Measurements from ENCODE around the gene LAPTM4A. TPM values are rescaled to one million over a fixed set of nuclear protein-coding genes. Genes with fewer than 3 reads are reported as not detected.

Gene LAPTM4A
- total and polyA plus RNA-seq, 10 of the 15 experiments (the other 5 are each of a cell fraction or from before 2014, with no cell fraction given), result 17.8 to 107 (median 45.8) TPM

GRCh38 chr2:20089715-20090464 is 38.5 kb upstream of the LAPTM4A start:
- Histone ChIP-seq H3K27me3 (replicated peaks in 1 of 2; ENCODE audit: control insufficient read depth in 2 of 2, insufficient read depth in 2 of 2, low read length in 1 of 2) (no peaks in the 10 kb centered on the region; a peak in 1 of 4 replicates), H3K9me3 (replicated peaks; ENCODE audit: control insufficient read depth, insufficient read depth, low read length) (no peaks in the 10 kb centered on the region), H3K36me3 (ENCODE audit: control insufficient read depth in 2 of 2, insufficient read depth in 2 of 2, low read length in 1 of 2) (no peaks in the 10 kb centered on the region), H3K9ac (ENCODE audit: control insufficient read depth, insufficient read depth, low read length) (no peak overlapping the region), H4K20me1 (ENCODE audit: control insufficient read depth, insufficient read depth) (no peaks in the 10 kb centered on the region), H2AFZ (ENCODE audit: control insufficient read depth, low read depth, low read length) (no peak overlapping the region), H3K4me3 (no peak overlapping the region), H3K4me2 (ENCODE audit: control insufficient read depth, insufficient read depth) (no peak overlapping the region), H3K27ac (ENCODE audit: control insufficient read depth, insufficient read depth) (no peak overlapping the region), H3K4me1 (ENCODE audit: control insufficient read depth, insufficient read depth, low read length) (no peaks in the 10 kb centered on the region), H3K79me2 (ENCODE audit: control insufficient read depth, insufficient read depth, low read length) (no peaks in the 10 kb centered on the region)
- WGBS (ENCODE audit: insufficient coverage, insufficient replicate concordance, low lambda C conversion rate, missing lambda C conversion rate), result 23% methylated on average over 9 of the region's 9 CpGs
- no TSS peak for BruUV-seq (replicated peaks)
- RAD21 ChIA-PET (ENCODE audit: unreplicated experiment), result interaction anchor here (1.5 kb wide), 1 partner anchor 74 kb away, joined by 4 read pairs; no protein-coding TSS in a partner anchor
- SMC1A ChIA-PET (ENCODE audit: uncharacterized antibody, unreplicated experiment), result interaction anchor here (0.6 to 1.3 kb wide), 3 partner anchors 12 to 640 kb away, joined by 3 read pairs; no protein-coding TSS in a partner anchor
- no peak for FAIRE-seq
- in situ Hi-C loops (cut with MboI), result loop anchor here (5.0 to 10.0 kb wide), 2 partner anchors 75 to 128 kb away; partner anchors contain the start of gene MATN3
- POLR2A ChIA-PET, result no interaction called here
- CTCF ChIA-PET, result interaction anchor here (0.7 to 3.5 kb wide), 2 partner anchors 75 to 456 kb away, joined by 3 to 22 read pairs; no protein-coding TSS in a partner anchor
- ATAC-seq, result no peak
- intact Hi-C loops (cut with micrococcal nuclease; ENCODE audit: unreplicated experiment), result no loop called here
- DNase-seq (ENCODE audit: low read depth, low spot score), result no peak
- TF ChIP-seq, protein P1, sequence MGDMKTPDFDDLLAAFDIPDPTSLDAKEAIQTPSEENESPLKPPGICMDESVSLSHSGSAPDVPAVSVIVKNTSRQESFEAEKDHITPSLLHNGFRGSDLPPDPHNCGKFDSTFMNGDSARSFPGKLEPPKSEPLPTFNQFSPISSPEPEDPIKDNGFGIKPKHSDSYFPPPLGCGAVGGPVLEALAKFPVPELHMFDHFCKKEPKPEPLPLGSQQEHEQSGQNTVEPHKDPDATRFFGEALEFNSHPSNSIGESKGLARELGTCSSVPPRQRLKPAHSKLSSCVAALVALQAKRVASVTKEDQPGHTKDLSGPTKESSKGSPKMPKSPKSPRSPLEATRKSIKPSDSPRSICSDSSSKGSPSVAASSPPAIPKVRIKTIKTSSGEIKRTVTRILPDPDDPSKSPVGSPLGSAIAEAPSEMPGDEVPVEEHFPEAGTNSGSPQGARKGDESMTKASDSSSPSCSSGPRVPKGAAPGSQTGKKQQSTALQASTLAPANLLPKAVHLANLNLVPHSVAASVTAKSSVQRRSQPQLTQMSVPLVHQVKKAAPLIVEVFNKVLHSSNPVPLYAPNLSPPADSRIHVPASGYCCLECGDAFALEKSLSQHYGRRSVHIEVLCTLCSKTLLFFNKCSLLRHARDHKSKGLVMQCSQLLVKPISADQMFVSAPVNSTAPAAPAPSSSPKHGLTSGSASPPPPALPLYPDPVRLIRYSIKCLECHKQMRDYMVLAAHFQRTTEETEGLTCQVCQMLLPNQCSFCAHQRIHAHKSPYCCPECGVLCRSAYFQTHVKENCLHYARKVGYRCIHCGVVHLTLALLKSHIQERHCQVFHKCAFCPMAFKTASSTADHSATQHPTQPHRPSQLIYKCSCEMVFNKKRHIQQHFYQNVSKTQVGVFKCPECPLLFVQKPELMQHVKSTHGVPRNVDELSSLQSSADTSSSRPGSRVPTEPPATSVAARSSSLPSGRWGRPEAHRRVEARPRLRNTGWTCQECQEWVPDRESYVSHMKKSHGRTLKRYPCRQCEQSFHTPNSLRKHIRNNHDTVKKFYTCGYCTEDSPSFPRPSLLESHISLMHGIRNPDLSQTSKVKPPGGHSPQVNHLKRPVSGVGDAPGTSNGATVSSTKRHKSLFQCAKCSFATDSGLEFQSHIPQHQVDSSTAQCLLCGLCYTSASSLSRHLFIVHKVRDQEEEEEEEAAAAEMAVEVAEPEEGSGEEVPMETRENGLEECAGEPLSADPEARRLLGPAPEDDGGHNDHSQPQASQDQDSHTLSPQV (IDR thresholded peaks at IDR 0.05), result no peak
- TF ChIP-seq SREBF1 (IDR thresholded peaks at IDR 0.05; ENCODE audit: low read length) (no peak), POLR2A (IDR thresholded peaks at IDR 0.05; ENCODE audit: low read depth, low read length) (no peak), MEF2A (IDR thresholded peaks at IDR 0.05; ENCODE audit: insufficient read depth, low read depth, low read length) (no peak), BHLHE40 (IDR thresholded peaks at IDR 0.05; ENCODE audit: borderline replicate concordance in 1 of 2, low read depth in 2 of 2, low read length in 1 of 2) (no peak), RFX5 (IDR thresholded peaks at IDR 0.05; ENCODE audit: low read depth, low read length) (no peak), RELA (IDR thresholded peaks at IDR 0.05; ENCODE audit: borderline replicate concordance, partially characterized antibody) (no peak), MTA2 (IDR thresholded peaks at IDR 0.05; ENCODE audit: low read depth) (no peak), PRDM15 (CRISPR knock-in tag; IDR thresholded peaks at IDR 0.05) (no peak), CREB1 (IDR thresholded peaks at IDR 0.05; ENCODE audit: low read depth) (no peak), ZNF207 (IDR thresholded peaks at IDR 0.05; ENCODE audit: borderline replicate concordance) (no peak), KLF5 (IDR thresholded peaks at IDR 0.05; ENCODE audit: partially characterized antibody) (no peak), E4F1 (IDR thresholded peaks at IDR 0.05; ENCODE audit: borderline replicate concordance, partially characterized antibody) (no peak)
